Epithelial cell of esophagus (primary cell): ENCODE results near the gene AUTS2.

ENCODE experiments used
- DNase-seq: peaks from one replicate; pipeline ENCODE4 v3.0.0; 2010; ENCODE audit warnings: low read depth
- H3K4me3 ChIP-seq: 2 replicates; pipeline ENCODE4 v1.5.1; 2011; ENCODE audit warnings: mild to moderate bottlenecking, low read length, control low read depth
- CTCF ChIP-seq: IDR thresholded peaks from 2 replicates; pipeline ENCODE4 v1.5.1; 2011; ENCODE audit warnings: low read depth, mild to moderate bottlenecking, low read length, control low read depth, inconsistent platforms; ENCODE audit not compliant: insufficient read depth; ENCODE audit errors: missing control alignments

AUTS2 gene

GRCh38 chr7:70738151-70738885, 1140.0 kb downstream of the AUTS2 start:
- DNase-seq = peak; percentile 96
- TF ChIP-seq CTCF = peak; percentile 15
- no peak overlapping the region for H3K4me3 ChIP-seq

GRCh38 chr7:70739646-70740210, 1141.5 kb downstream of the AUTS2 start:
- TF ChIP-seq CTCF = no peak
- no peak overlapping the region for H3K4me3 ChIP-seq
- DNase-seq = peak; percentile 30

GRCh38 chr7:70741666-70742065, 1143.4 kb downstream of the AUTS2 start:
- no peak overlapping the region for H3K4me3 ChIP-seq
- no peak for DNase-seq
- no peak for TF ChIP-seq CTCF

GRCh38 chr7:70743531-70744325, 1145.5 kb downstream of the AUTS2 start:
- no peak for TF ChIP-seq CTCF
- DNase-seq = peak; percentile 44
- H3K4me3 ChIP-seq = no peak overlapping the region

GRCh38 chr7:70744492-70744891, 1146.2 kb downstream of the AUTS2 start:
- DNase-seq = no peak
- no peak for TF ChIP-seq CTCF
- no peak overlapping the region for H3K4me3 ChIP-seq

GRCh38 chr7:70749831-70750230, 1151.6 kb downstream of the AUTS2 start:
- TF ChIP-seq CTCF = no peak
- no peak for DNase-seq
- no peak overlapping the region for H3K4me3 ChIP-seq
